Middle frontal gyrus (tissue), 1 donor: ENCODE results near the gene DOCK9.

ENCODE experiments used
- DNase-seq: peaks from one replicate; pipeline ENCODE4 v3.0.0-alpha.2; 2015; ENCODE audit warnings: low spot score; ENCODE audit errors: extremely low spot score

DOCK9 gene

GRCh38 chr13:98998831-98999638, 21.2 kb upstream of the DOCK9 start:
- DNase-seq = no peak

- DNase-seq = no peak
Observed at GRCh38 chr13:98997738-98998641, 20.1 kb upstream of the DOCK9 start.

GRCh38 chr13:98997011-98997730, 19.3 kb upstream of the DOCK9 start:
- DNase-seq = no peak

- no peak for DNase-seq
Observed at GRCh38 chr13:98996046-98996445, 18.2 kb upstream of the DOCK9 start.

GRCh38 chr13:98994896-98995295, 17.0 kb upstream of the DOCK9 start:
- no peak for DNase-seq

GRCh38 chr13:98994080-98994479, 16.2 kb upstream of the DOCK9 start:
- DNase-seq = no peak

- no peak for DNase-seq
Observed at GRCh38 chr13:98992355-98992754, 14.5 kb upstream of the DOCK9 start.

GRCh38 chr13:98990701-98991100, 12.8 kb upstream of the DOCK9 start:
- DNase-seq = no peak

GRCh38 chr13:98989469-98990235, 11.8 kb upstream of the DOCK9 start:
- DNase-seq = no peak

- no peak for DNase-seq
Observed at GRCh38 chr13:98988780-98989179, 10.9 kb upstream of the DOCK9 start.

GRCh38 chr13:98988277-98988676, 10.4 kb upstream of the DOCK9 start:
- DNase-seq = no peak

GRCh38 chr13:98987275-98987674, 9.4 kb upstream of the DOCK9 start:
- no peak for DNase-seq

- DNase-seq = no peak
Observed at GRCh38 chr13:98986226-98986846, 8.5 kb upstream of the DOCK9 start.

GRCh38 chr13:98985591-98985990, 7.7 kb upstream of the DOCK9 start:
- no peak for DNase-seq

- DNase-seq = no peak
Observed at GRCh38 chr13:98984983-98985382, 7.1 kb upstream of the DOCK9 start.

GRCh38 chr13:98984118-98984517, 6.3 kb upstream of the DOCK9 start:
- no peak for DNase-seq

GRCh38 chr13:98983182-98983581, 5.3 kb upstream of the DOCK9 start:
- no peak for DNase-seq

GRCh38 chr13:98981369-98982080, 3.7 kb upstream of the DOCK9 start:
- DNase-seq = no peak

- DNase-seq = no peak
Observed at GRCh38 chr13:98979012-98979660, 1.3 kb upstream of the DOCK9 start.
